Peyer's patch (tissue), 4 donors: ENCODE results near the gene NCOA7. TPM values are rescaled to one million over a fixed set of nuclear protein-coding genes. Genes with fewer than 3 reads are reported as not detected.

Experiments
- DNase-seq, 3 donors: peaks; one replicate each; pipeline ENCODE4 v3.0.0-alpha.2; 2017 to 2019
- H3K27ac ChIP-seq, 4 donors: fragments of 200-600 bp; sonication (generic); one replicate each; pipeline ENCODE4 v1.5.1; 2016 to 2019
- H3K27me3 ChIP-seq, 2 donors: fragments of 200-600 bp; sonication (generic); one replicate each; pipeline ENCODE4 v1.5.1; 2019
- H3K36me3 ChIP-seq, 3 donors: fragments of 200-600 bp; sonication (generic); one replicate each; pipeline ENCODE4 v1.5.1; 2016 to 2019
- H3K4me1 ChIP-seq, 4 donors: fragments of 200-600 bp; sonication (generic); one replicate each; pipeline ENCODE4 v1.5.1; 2016 to 2019
- H3K4me3 ChIP-seq, 4 donors: fragments of 200-600 bp; sonication (generic); 1 replicate in 3 of 4; 2 replicates in 1 of 4; pipeline ENCODE4 v1.5.1; 2016 to 2019; ENCODE audit warnings: mild to moderate bottlenecking in 1 of 4
- H3K9me3 ChIP-seq, 4 donors: fragments of 200-600 bp; sonication (generic); one replicate each; pipeline ENCODE4 v1.5.1; 2016 to 2019; ENCODE audit warnings: mild to moderate bottlenecking in 1 of 4
- CTCF ChIP-seq, 6 experiments: fragments of 450-650 bp in 4 of 6; fragments of 200-600 bp in 2 of 6; sonication (generic) in 1 of 6; IDR thresholded peaks; one replicate each; pipeline ENCODE4 v1.5.1; 2017 to 2019; ENCODE audit warnings: antibody characterized with exemption in 6 of 6, mild to moderate bottlenecking in 3 of 6, moderate library complexity in 1 of 6
- POLR2A ChIP-seq, 2 donors: fragments of 450-650 bp; IDR thresholded peaks; one replicate each; pipeline ENCODE4 v1.5.1; 2017; ENCODE audit warnings: antibody characterized with exemption in 2 of 2, mild to moderate bottlenecking in 2 of 2, moderate library complexity in 2 of 2
- total RNA-seq, 4 donors: library from RNA; depleted of rRNA; stranded (reverse); fragments of >200 nt; gene quantifications; one replicate each; pipeline ENCODE4 v1.1.0, GENCODE V29; 2016

NCOA7 gene
- total RNA-seq, 4 donors from 2014 or later, result 15.4 to 80.9 (median 27.7) TPM

GRCh38 chr6:125872259-125872921 lies 81.6 kb downstream of the NCOA7 start:
- Histone ChIP-seq H3K27ac (no peak overlapping the region), H3K4me3 (no peak overlapping the region), H3K4me1 (no peaks in the 10 kb centered on the region), H3K36me3 (peaks cover 0 to 4% (median 0%) of the 10 kb centered on the region in 3 donors), H3K9me3 (no peaks in the 10 kb centered on the region), H3K27me3 (no peaks in the 10 kb centered on the region)
- TF ChIP-seq CTCF (IDR thresholded peaks at IDR 0.05), result no peak
- no peak for TF ChIP-seq POLR2A (IDR thresholded peaks at IDR 0.05)
- no peak for DNase-seq

- no peaks in the 10 kb centered on the region for H3K27me3 ChIP-seq
- no peak overlapping the region for H3K27ac ChIP-seq
- H3K4me1 ChIP-seq, result no peaks in the 10 kb centered on the region
- H3K9me3 ChIP-seq, result no peaks in the 10 kb centered on the region
- TF ChIP-seq POLR2A (IDR thresholded peaks at IDR 0.05), result no peak
- TF ChIP-seq CTCF (IDR thresholded peaks at IDR 0.05), result no peak
- H3K36me3 ChIP-seq, result peaks cover 0 to 70% (median 0%) of the 10 kb centered on the region in 3 donors
- no peak overlapping the region for H3K4me3 ChIP-seq
- no peak for DNase-seq
Measured at GRCh38 chr6:125882243-125882642, 91.5 kb downstream of the NCOA7 start.

GRCh38 chr6:125884634-125885371 lies 94.0 kb downstream of the NCOA7 start:
- Histone ChIP-seq H3K27ac (no peak overlapping the region), H3K4me3 (no peak overlapping the region), H3K4me1 (no peaks in the 10 kb centered on the region), H3K36me3 (peaks cover 0 to 59% (median 0%) of the 10 kb centered on the region in 3 donors), H3K27me3 (no peaks in the 10 kb centered on the region), H3K9me3 (no peaks in the 10 kb centered on the region)
- DNase-seq, result no peak
- no peak for TF ChIP-seq POLR2A (IDR thresholded peaks at IDR 0.05)
- no peak for TF ChIP-seq CTCF (IDR thresholded peaks at IDR 0.05)

DNA sequence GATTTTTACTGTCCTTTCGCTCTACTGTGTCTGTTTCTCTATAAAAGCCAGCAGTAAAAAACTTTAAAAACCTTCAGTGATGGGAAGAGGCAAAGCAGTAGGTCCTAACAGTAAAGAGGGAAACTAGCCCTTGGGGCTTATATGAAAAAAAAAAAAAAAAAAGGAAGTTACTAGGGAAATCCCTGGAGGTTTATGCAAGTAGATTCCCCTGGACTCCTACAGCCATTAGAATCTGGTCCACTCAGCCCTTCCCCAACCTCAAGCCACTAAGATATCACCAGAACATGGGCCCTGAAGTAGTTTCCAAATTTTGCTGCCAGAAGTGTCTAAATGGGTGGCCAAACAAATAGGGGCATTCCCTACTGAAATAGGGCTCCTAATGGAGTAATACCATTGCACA lies 95.3 kb downstream of the NCOA7 start:
- peaks cover 0 to 57% (median 0%) of the 10 kb centered on the region in 3 donors for H3K36me3 ChIP-seq
- TF ChIP-seq CTCF (IDR thresholded peaks at IDR 0.05) (no peak), POLR2A (IDR thresholded peaks at IDR 0.05) (no peak)

GRCh38 chr6:125886914-125887313 lies 96.2 kb downstream of the NCOA7 start:
- no peak for TF ChIP-seq CTCF (IDR thresholded peaks at IDR 0.05)
- no peak for TF ChIP-seq POLR2A (IDR thresholded peaks at IDR 0.05)
- Histone ChIP-seq H3K27me3 (no peaks in the 10 kb centered on the region), H3K36me3 (peaks cover 0 to 54% (median 0%) of the 10 kb centered on the region in 3 donors), H3K27ac (no peak overlapping the region), H3K4me3 (no peak overlapping the region), H3K4me1 (no peaks in the 10 kb centered on the region), H3K9me3 (no peaks in the 10 kb centered on the region)
- no peak for DNase-seq

More for the DNA sequence above, 95.3 kb downstream of the NCOA7 start:
- Histone ChIP-seq H3K9me3 (no peaks in the 10 kb centered on the region), H3K27me3 (no peaks in the 10 kb centered on the region), H3K4me1 (no peaks in the 10 kb centered on the region), H3K4me3 (no peak overlapping the region), H3K27ac (no peak overlapping the region)
- no peak for DNase-seq
